Endothelial cell of umbilical vein (primary cell): ENCODE data around the gene ACBD7. TPM values are rescaled to one million over a fixed set of nuclear protein-coding genes. Genes with fewer than 3 reads are reported as not detected.

ENCODE experiments used
- BruUV-seq: library from RNA; stranded (reverse); fragments of 400-500 nt; replicated peaks from 2 replicates; lab custom pipeline; 2021; lab: Mats Ljungman, UMichigan
- CTCF ChIA-PET: fragments of 300-600, 350-600 bp; sonication (Branson Sonifier 250); formaldehyde crosslinking; loops from one replicate; lab custom pipeline; 2021; ENCODE audit warnings: antibody characterized with exemption, inconsistent platforms; lab: Charles Lee
- POLR2A ChIA-PET: fragments of 300-600, 350-600 bp; sonication (Branson Sonifier 250); formaldehyde crosslinking; loops from one replicate; lab custom pipeline; 2021; ENCODE audit warnings: antibody characterized with exemption, inconsistent platforms; lab: Charles Lee
- DNase-seq: peaks from one replicate; pipeline ENCODE4 v3.0.0-alpha.2; 2011; ENCODE audit warnings: low read depth, low spot score
- FAIRE-seq: peaks from 2 replicates; lab custom pipeline; 2011; peaks lifted over from hg19 to GRCh38; lab: Jason Lieb, UNC
- H2AFZ ChIP-seq: 2 replicates; pipeline ENCODE4 v1.6.0; 2012; ENCODE audit warnings: low read depth, low read length, control low read depth, inconsistent platforms
- H3K27ac ChIP-seq: 2 replicates; pipeline ENCODE4 v1.5.1; 2011; ENCODE audit warnings: low read depth, mild to moderate bottlenecking, control low read depth, low read length, moderate library complexity; ENCODE audit not compliant: insufficient read depth
- H3K27me3 ChIP-seq, 2 experiments: 2 replicates each; pipeline versions ENCODE4 v1.6.0 to v1.6.1; 2011; ENCODE audit warnings: low read length in 2 of 2, mixed read lengths in 1 of 2; ENCODE audit not compliant: control insufficient read depth in 2 of 2, insufficient read depth in 2 of 2
- H3K36me3 ChIP-seq, 2 experiments: 2 replicates in 1 of 2; 3 replicates in 1 of 2; pipeline ENCODE4 v1.5.1; 2011; ENCODE audit warnings: low read length in 2 of 2, mild to moderate bottlenecking in 1 of 2, moderate library complexity in 1 of 2; ENCODE audit not compliant: control insufficient read depth in 2 of 2, insufficient read depth in 2 of 2; ENCODE audit errors: extremely low read depth in 1 of 2
- H3K4me1 ChIP-seq: 3 replicates; pipeline ENCODE4 v1.5.1; 2011; ENCODE audit warnings: mild to moderate bottlenecking, low read length; ENCODE audit not compliant: control insufficient read depth, insufficient read depth; ENCODE audit errors: extremely low read depth
- H3K4me2 ChIP-seq: 2 replicates; pipeline ENCODE4 v1.6.1; 2011; ENCODE audit warnings: low read length, control low read depth, mixed read lengths; ENCODE audit not compliant: insufficient read depth
- H3K4me3 ChIP-seq, 3 experiments: fragments of 200-600 bp in 1 of 3; sonication (generic), shearing (Covaris generic) in 1 of 3; replicated peaks in 1 of 3; 2 replicates each; pipeline ENCODE4 v1.5.1; 2011 to 2016; ENCODE audit warnings: control low read depth in 3 of 3, low read length in 3 of 3, mild to moderate bottlenecking in 2 of 3, inconsistent platforms in 1 of 3, low read depth in 1 of 3, moderate library complexity in 1 of 3; ENCODE audit not compliant: insufficient read depth in 1 of 3
- H3K79me2 ChIP-seq: 2 replicates; pipeline ENCODE4 v1.6.0; 2012; ENCODE audit warnings: low read length, inconsistent platforms; ENCODE audit not compliant: control insufficient read depth, insufficient read depth
- H3K9ac ChIP-seq: replicated peaks from 2 replicates; pipeline ENCODE3; 2011; ENCODE audit warnings: low read length, control low read depth; ENCODE audit not compliant: insufficient read depth; ENCODE audit errors: extremely low read depth
- H3K9me1 ChIP-seq: replicated peaks from 3 replicates; pipeline ENCODE4 v1.6.0; 2011; ENCODE audit warnings: mild to moderate bottlenecking, low read length; ENCODE audit not compliant: control insufficient read depth, insufficient read depth; ENCODE audit errors: extremely low read depth
- H3K9me3 ChIP-seq: replicated peaks from 2 replicates; pipeline ENCODE4 v1.5.1; 2012; ENCODE audit warnings: low read length, inconsistent platforms; ENCODE audit not compliant: control insufficient read depth, insufficient read depth
- H4K20me1 ChIP-seq: replicated peaks from 2 replicates; pipeline ENCODE3; 2011; ENCODE audit warnings: mild to moderate bottlenecking, low read length; ENCODE audit not compliant: control insufficient read depth, insufficient read depth; ENCODE audit errors: extremely low read depth
- EZH2 ChIP-seq: IDR thresholded peaks from 2 replicates; pipeline ENCODE4 v1.6.1; 2012; ENCODE audit warnings: borderline replicate concordance, low read depth, mild to moderate bottlenecking, moderate library complexity, low read length, inconsistent platforms; ENCODE audit not compliant: severe bottlenecking
- FOS ChIP-seq: IDR thresholded peaks from 2 replicates; pipeline ENCODE4 v1.6.1; 2011; ENCODE audit warnings: mild to moderate bottlenecking, low read length, moderate library complexity, borderline replicate concordance; ENCODE audit not compliant: insufficient read depth
- GATA2 ChIP-seq: IDR thresholded peaks from 2 replicates; pipeline ENCODE4 v1.7.0; 2011; ENCODE audit warnings: low read depth, mild to moderate bottlenecking, moderate library complexity, mixed read lengths, low read length; ENCODE audit not compliant: insufficient read length, insufficient read depth
- JUN ChIP-seq: IDR thresholded peaks from 2 replicates; pipeline ENCODE4 v1.6.1; 2011; ENCODE audit warnings: borderline replicate concordance, low read depth; ENCODE audit not compliant: insufficient read length, insufficient read depth
- MYC ChIP-seq: IDR thresholded peaks from one replicate; pipeline ENCODE4 v1.6.1; 2011; ENCODE audit warnings: mild to moderate bottlenecking, low read depth, low read length
- POLR2A ChIP-seq: IDR thresholded peaks from 2 replicates; pipeline ENCODE4 v1.6.1; 2012; ENCODE audit warnings: low read depth, mild to moderate bottlenecking, control low read depth, low read length
- POLR2AphosphoS5 ChIP-seq: IDR thresholded peaks from 2 replicates; pipeline ENCODE4 v1.6.1; 2012; ENCODE audit warnings: low read depth, mild to moderate bottlenecking, control low read depth, low read length, moderate library complexity; ENCODE audit not compliant: insufficient read depth
- dilution Hi-C: fragments of 300-500 bp; cut with MboI; formaldehyde crosslinking; loops from one replicate; pipeline ENCODE4 v1.15.0; 2019; ENCODE audit warnings: low sequenced_read_pairs; ENCODE audit not compliant: extremely low pct_ligation_motif_present
- intact Hi-C: fragments of 100-400 bp; cut with micrococcal nuclease; formaldehyde crosslinking; loops from one replicate; pipeline ENCODE4 v1.10.0; 2022
- polyA plus RNA-seq, 4 experiments: library from polyadenylated mRNA; depleted of rRNA in 3 of 4; stranded (reverse) in 3 of 4; unstranded in 1 of 4; fragments of >200 nt; gene quantifications; 2 replicates each; pipeline versions ENCODE4 v1.2.1 to v1.2.3, GENCODE V29; 2011 to 2012; ENCODE audit warnings: missing spikeins in 1 of 4
- total RNA-seq: library from RNA; stranded (reverse); gene quantifications from 2 replicates; pipeline ENCODE4 v1.2.3, GENCODE V29; 2021
- TF ChIP-seq, protein P1 (sequence below): IDR thresholded peaks from 2 replicates; pipeline ENCODE4 v1.6.1; 2011; ENCODE audit not compliant: insufficient read depth, insufficient read length
- TF ChIP-seq, protein P2 (sequence below), 2 donors: IDR thresholded peaks; 1 replicate in 1 of 2; 2 replicates in 1 of 2; pipeline ENCODE4 v1.5.1; 2011; ENCODE audit warnings: low read length in 2 of 2, mild to moderate bottlenecking in 2 of 2, moderate library complexity in 2 of 2, control low read depth in 1 of 2, inconsistent platforms in 1 of 2, low read depth in 1 of 2; ENCODE audit not compliant: insufficient read depth in 1 of 2; ENCODE audit errors: extremely low read depth in 1 of 2

The ACBD7 gene
- total and polyA plus RNA-seq, 2 donors (not counting 3 experiments of a cell fraction or from before 2014, with no cell fraction given): 1.2 to 2.8 TPM

- no peaks in the 10 kb centered on the region for H3K4me1 ChIP-seq
- H3K79me2 ChIP-seq: no peaks in the 10 kb centered on the region
- no peaks in the 10 kb centered on the region for H4K20me1 ChIP-seq
- ChIA-PET POLR2A (no interaction called here), CTCF (no interaction called here)
- no peaks in the 10 kb centered on the region for H3K9me1 ChIP-seq
- no peaks in the 10 kb centered on the region for H3K36me3 ChIP-seq
- H3K27me3 ChIP-seq: peaks cover 4 to 6% of the 10 kb centered on the region in 2 experiments
- no peak overlapping the region for H2AFZ ChIP-seq
- H3K9me3 ChIP-seq: no peaks in the 10 kb centered on the region
- dilution Hi-C loops (no loop called here), intact Hi-C loops (no loop called here)
- H3K27ac ChIP-seq: no peak overlapping the region
- no peak for TF ChIP-seq FOS
- TF ChIP-seq GATA2: no peak
- TF ChIP-seq MYC: no peak
- H3K4me3 ChIP-seq: no peak overlapping the region
- no TSS peak for BruUV-seq
- no peak overlapping the region for H3K9ac ChIP-seq
- no peak for DNase-seq
- FAIRE-seq: no peak
- no peak overlapping the region for H3K4me2 ChIP-seq
These were observed 19.3 kb downstream of the ACBD7 start for GRCh38 chr10:15069230-15069629.

GRCh38 chr10:15068802-15069201 is 19.8 kb downstream of the ACBD7 start:
- no peak overlapping the region for H3K27ac ChIP-seq
- H3K36me3 ChIP-seq: no peaks in the 10 kb centered on the region
- no TSS peak for BruUV-seq
- no peak for DNase-seq
- CTCF ChIA-PET: no interaction called here
- no peak overlapping the region for H3K9ac ChIP-seq
- H3K79me2 ChIP-seq: no peaks in the 10 kb centered on the region
- dilution Hi-C loops (no loop called here), intact Hi-C loops (no loop called here)
- no peak overlapping the region for H2AFZ ChIP-seq
- H3K4me2 ChIP-seq: no peak overlapping the region
- FAIRE-seq: no peak
- H4K20me1 ChIP-seq: no peaks in the 10 kb centered on the region
- POLR2A ChIA-PET: no interaction called here
- no peak overlapping the region for H3K4me3 ChIP-seq
- no peaks in the 10 kb centered on the region for H3K9me3 ChIP-seq
- TF ChIP-seq MYC (no peak), GATA2 (no peak), FOS (no peak), EZH2 (no peak), JUN (no peak), POLR2A (no peak), POLR2AphosphoS5 (no peak)
- TF ChIP-seq, protein P1, sequence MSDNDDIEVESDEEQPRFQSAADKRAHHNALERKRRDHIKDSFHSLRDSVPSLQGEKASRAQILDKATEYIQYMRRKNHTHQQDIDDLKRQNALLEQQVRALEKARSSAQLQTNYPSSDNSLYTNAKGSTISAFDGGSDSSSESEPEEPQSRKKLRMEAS: no peak
- TF ChIP-seq, protein P2, sequence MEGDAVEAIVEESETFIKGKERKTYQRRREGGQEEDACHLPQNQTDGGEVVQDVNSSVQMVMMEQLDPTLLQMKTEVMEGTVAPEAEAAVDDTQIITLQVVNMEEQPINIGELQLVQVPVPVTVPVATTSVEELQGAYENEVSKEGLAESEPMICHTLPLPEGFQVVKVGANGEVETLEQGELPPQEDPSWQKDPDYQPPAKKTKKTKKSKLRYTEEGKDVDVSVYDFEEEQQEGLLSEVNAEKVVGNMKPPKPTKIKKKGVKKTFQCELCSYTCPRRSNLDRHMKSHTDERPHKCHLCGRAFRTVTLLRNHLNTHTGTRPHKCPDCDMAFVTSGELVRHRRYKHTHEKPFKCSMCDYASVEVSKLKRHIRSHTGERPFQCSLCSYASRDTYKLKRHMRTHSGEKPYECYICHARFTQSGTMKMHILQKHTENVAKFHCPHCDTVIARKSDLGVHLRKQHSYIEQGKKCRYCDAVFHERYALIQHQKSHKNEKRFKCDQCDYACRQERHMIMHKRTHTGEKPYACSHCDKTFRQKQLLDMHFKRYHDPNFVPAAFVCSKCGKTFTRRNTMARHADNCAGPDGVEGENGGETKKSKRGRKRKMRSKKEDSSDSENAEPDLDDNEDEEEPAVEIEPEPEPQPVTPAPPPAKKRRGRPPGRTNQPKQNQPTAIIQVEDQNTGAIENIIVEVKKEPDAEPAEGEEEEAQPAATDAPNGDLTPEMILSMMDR (IDR thresholded peaks at IDR 0.05; ENCODE audit: extremely low read depth in 1 of 2, insufficient read depth in 1 of 2, low read depth in 1 of 2, low read length in 2 of 2): no peak
- peaks cover 6 to 8% of the 10 kb centered on the region in 2 experiments for H3K27me3 ChIP-seq
- H3K4me1 ChIP-seq: no peaks in the 10 kb centered on the region
- H3K9me1 ChIP-seq: no peaks in the 10 kb centered on the region
